ENCODE results near the gene JAZF1. TPM values are rescaled to one million over a fixed set of nuclear protein-coding genes. Genes with fewer than 3 reads are reported as not detected.

JAZF1 gene
- total RNA-seq, 1 experiment from 2014 or later, result 0.95 TPM

- H3K4me1 Mint-ChIP-seq (ENCODE audit: low read depth, unreplicated experiment), result peaks cover 7% of the 10 kb centered on the region
- H3K4me3 Mint-ChIP-seq (ENCODE audit: unreplicated experiment), result no peak overlapping the region
- Histone ChIP-seq H3K9me3 (no peaks in the 10 kb centered on the region), H3K4me1 (no peaks in the 10 kb centered on the region), H3K4me3 (ENCODE audit: low read depth, low read length) (no peak overlapping the region), H3K27me3 (replicated peaks; ENCODE audit: control insufficient read depth, insufficient read depth, low read length) (no peaks in the 10 kb centered on the region; the same call in 1 of the 2 replicates), H3K36me3 (ENCODE audit: control insufficient read depth, insufficient read depth, low read length) (no peaks in the 10 kb centered on the region)
- TF ChIP-seq CTCF (IDR thresholded peaks at IDR 0.05; ENCODE audit: insufficient read depth in 1 of 2, low read depth in 1 of 2, low read length in 1 of 2, severe bottlenecking in 1 of 2, unreplicated experiment in 1 of 2), result no peak
- intact Hi-C loops (cut with micrococcal nuclease; ENCODE audit: unreplicated experiment), result no loop called here
- no peaks in the 10 kb centered on the region for H3K36me3 Mint-ChIP-seq (ENCODE audit: insufficient read depth, unreplicated experiment)
- no peak overlapping the region for H3K27ac Mint-ChIP-seq (ENCODE audit: unreplicated experiment)
- POLR2A ChIA-PET, result no interaction called here
- H3K27me3 Mint-ChIP-seq (ENCODE audit: insufficient read depth, unreplicated experiment), result peaks cover 11% of the 10 kb centered on the region
- no TSS peak for BruUV-seq (replicated peaks)
- H3K9me3 Mint-ChIP-seq (ENCODE audit: unreplicated experiment), result no peaks in the 10 kb centered on the region
- no peak for DNase-seq
- CTCF ChIA-PET, result interaction anchor here (1.5 to 1.8 kb wide), 2 partner anchors 12 to 31 kb away, joined by 4 read pairs; no protein-coding TSS in a partner anchor
Observed at GRCh38 chr7:28065721-28066285, 114.8 kb downstream of the JAZF1 start.

DNA sequence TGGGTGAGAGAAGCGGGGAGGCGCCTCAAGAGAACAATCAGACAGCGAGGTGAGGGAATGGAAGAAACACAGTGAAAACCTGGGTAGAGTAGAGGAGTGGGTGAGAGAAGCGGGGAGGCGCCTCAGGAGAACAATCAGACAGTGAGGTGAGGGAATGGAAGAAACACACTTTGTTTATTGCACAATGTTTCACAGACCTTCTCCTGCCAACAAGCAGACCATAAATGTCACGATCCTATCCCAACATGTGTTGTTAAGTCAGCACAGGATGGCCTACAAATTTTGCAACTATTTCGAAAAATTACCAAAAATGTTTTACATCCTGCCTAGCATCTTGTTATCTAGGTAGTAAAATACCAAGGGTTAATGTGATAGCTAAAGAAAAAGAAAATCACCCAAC is 115.3 kb downstream of the JAZF1 start:
- POLR2A ChIA-PET, result no interaction called here
- Histone ChIP-seq H3K36me3 (ENCODE audit: control insufficient read depth, insufficient read depth, low read length) (no peaks in the 10 kb centered on the region), H3K9me3 (no peaks in the 10 kb centered on the region), H3K27me3 (replicated peaks; ENCODE audit: control insufficient read depth, insufficient read depth, low read length) (no peaks in the 10 kb centered on the region; the same call in 1 of the 2 replicates), H3K4me3 (ENCODE audit: low read depth, low read length) (no peak overlapping the region), H3K4me1 (no peaks in the 10 kb centered on the region)
- no TSS peak for BruUV-seq (replicated peaks)
- H3K9me3 Mint-ChIP-seq (ENCODE audit: unreplicated experiment), result no peaks in the 10 kb centered on the region
- no peak overlapping the region for H3K27ac Mint-ChIP-seq (ENCODE audit: unreplicated experiment)
- intact Hi-C loops (cut with micrococcal nuclease; ENCODE audit: unreplicated experiment), result no loop called here
- no peak overlapping the region for H3K4me3 Mint-ChIP-seq (ENCODE audit: unreplicated experiment)
- peaks cover 8% of the 10 kb centered on the region for H3K27me3 Mint-ChIP-seq (ENCODE audit: insufficient read depth, unreplicated experiment)
- no peak for TF ChIP-seq CTCF (IDR thresholded peaks at IDR 0.05; ENCODE audit: insufficient read depth in 1 of 2, low read depth in 1 of 2, low read length in 1 of 2, severe bottlenecking in 1 of 2, unreplicated experiment in 1 of 2)
- CTCF ChIA-PET, result interaction anchor here (1.8 kb wide), 1 partner anchor 13 kb away, joined by 4 read pairs; no protein-coding TSS in a partner anchor
- no peak for DNase-seq
- peaks cover 7% of the 10 kb centered on the region for H3K4me1 Mint-ChIP-seq (ENCODE audit: low read depth, unreplicated experiment)
- H3K36me3 Mint-ChIP-seq (ENCODE audit: insufficient read depth, unreplicated experiment), result no peaks in the 10 kb centered on the region

GRCh38 chr7:28064437-28064836 is 116.2 kb downstream of the JAZF1 start:
- no peak for TF ChIP-seq CTCF (IDR thresholded peaks at IDR 0.05; ENCODE audit: insufficient read depth in 1 of 2, low read depth in 1 of 2, low read length in 1 of 2, severe bottlenecking in 1 of 2, unreplicated experiment in 1 of 2)
- no TSS peak for BruUV-seq (replicated peaks)
- H3K27me3 ChIP-seq (replicated peaks; ENCODE audit: control insufficient read depth, insufficient read depth, low read length), result no peaks in the 10 kb centered on the region; the same call in 1 of the 2 replicates
- H3K36me3 Mint-ChIP-seq (ENCODE audit: insufficient read depth, unreplicated experiment), result no peaks in the 10 kb centered on the region
- H3K27ac Mint-ChIP-seq (ENCODE audit: unreplicated experiment), result no peak overlapping the region
- CTCF ChIA-PET, result no interaction called here
- H3K9me3 ChIP-seq, result no peaks in the 10 kb centered on the region
- no peak for DNase-seq
- no peaks in the 10 kb centered on the region for H3K36me3 ChIP-seq (ENCODE audit: control insufficient read depth, insufficient read depth, low read length)
- POLR2A ChIA-PET, result no interaction called here
- no peak overlapping the region for H3K4me3 Mint-ChIP-seq (ENCODE audit: unreplicated experiment)
- no peaks in the 10 kb centered on the region for H3K9me3 Mint-ChIP-seq (ENCODE audit: unreplicated experiment)
- H3K4me1 ChIP-seq, result no peaks in the 10 kb centered on the region
- H3K27me3 Mint-ChIP-seq (ENCODE audit: insufficient read depth, unreplicated experiment), result peaks cover 9% of the 10 kb centered on the region
- H3K4me3 ChIP-seq (ENCODE audit: low read depth, low read length), result no peak overlapping the region
- intact Hi-C loops (cut with micrococcal nuclease; ENCODE audit: unreplicated experiment), result no loop called here
- H3K4me1 Mint-ChIP-seq (ENCODE audit: low read depth, unreplicated experiment), result peaks cover 7% of the 10 kb centered on the region
